Left lung (tissue), 10 donors: Measurements from ENCODE around the gene AUP1. TPM values are rescaled to one million over a fixed set of nuclear protein-coding genes. Genes with fewer than 3 reads are reported as not detected.

ENCODE experiments used
- ATAC-seq: fragments of 200-7000 bp; cut with Tn5 transposase; one replicate; pipeline ENCODE4 v1.9.1; 2020; ENCODE audit warnings: moderate library complexity
- DNase-seq, 4 donors: peaks; one replicate each; pipeline ENCODE4 v3.0.0-alpha.2; 2013 to 2020
- H3K27ac ChIP-seq, 2 donors: fragments of 200-600 bp; sonication (generic) in 1 of 2; one replicate each; pipeline versions ENCODE4 v1.5.0 to v1.8.0; 2020 to 2021
- H3K27me3 ChIP-seq, 2 donors: fragments of 200-600 bp; sonication (generic) in 1 of 2; one replicate each; pipeline versions ENCODE4 v1.5.0 to v1.8.0; 2020 to 2021
- H3K36me3 ChIP-seq, 2 donors: fragments of 200-600 bp; sonication (generic) in 1 of 2; one replicate each; pipeline versions ENCODE4 v1.5.0 to v1.8.0; 2020 to 2021
- H3K4me1 ChIP-seq, 2 donors: fragments of 200-600 bp; one replicate each; pipeline ENCODE4 v1.8.0; 2021
- H3K4me3 ChIP-seq, 2 donors: fragments of 200-600 bp; sonication (generic) in 1 of 2; one replicate each; pipeline versions ENCODE4 v1.5.0 to v1.8.0; 2020 to 2021; ENCODE audit warnings: mild to moderate bottlenecking in 1 of 2
- H3K9me3 ChIP-seq, 2 donors: fragments of 200-600 bp; sonication (generic) in 1 of 2; one replicate each; pipeline versions ENCODE4 v1.5.0 to v1.8.0; 2020 to 2021
- intact Hi-C, 2 donors: fragments of 100-400 bp; cut with DNase I; formaldehyde crosslinking; loops; one replicate each; pipeline versions ENCODE4 v1.11.2 to v1.14.2; 2022
- polyA plus RNA-seq, 6 donors: library from polyadenylated mRNA; unstranded; fragments of 120-200 nt; gene quantifications; one replicate each; pipeline ENCODE4 v1.2.1, GENCODE V29; 2013; ENCODE audit not compliant: insufficient read length in 6 of 6
- total RNA-seq, 2 donors: library from RNA; stranded (reverse); fragmentation: NEBNext Ultra II Directional; extraction: Animal tissue kit (Norgen Biotek cat#: 25700); gene quantifications; one replicate each; pipeline ENCODE4 v1.2.1, GENCODE V29; 2021
- TF ChIP-seq, protein P1 (sequence below), 2 donors: fragments of 200-600 bp; sonication (generic) in 1 of 2; IDR thresholded peaks; one replicate each; pipeline versions ENCODE4 v1.5.0 to v1.8.0; 2021; ENCODE audit warnings: antibody characterized with exemption in 2 of 2
- donor health status: DM: no; HTN: yes; CAD: no.
- donor health status: DM: no; HTN: no; CAD: no.

AUP1 gene
- total and polyA plus RNA-seq, 8 donors = 82.1 to 132 (median 96.1) TPM

DNA sequence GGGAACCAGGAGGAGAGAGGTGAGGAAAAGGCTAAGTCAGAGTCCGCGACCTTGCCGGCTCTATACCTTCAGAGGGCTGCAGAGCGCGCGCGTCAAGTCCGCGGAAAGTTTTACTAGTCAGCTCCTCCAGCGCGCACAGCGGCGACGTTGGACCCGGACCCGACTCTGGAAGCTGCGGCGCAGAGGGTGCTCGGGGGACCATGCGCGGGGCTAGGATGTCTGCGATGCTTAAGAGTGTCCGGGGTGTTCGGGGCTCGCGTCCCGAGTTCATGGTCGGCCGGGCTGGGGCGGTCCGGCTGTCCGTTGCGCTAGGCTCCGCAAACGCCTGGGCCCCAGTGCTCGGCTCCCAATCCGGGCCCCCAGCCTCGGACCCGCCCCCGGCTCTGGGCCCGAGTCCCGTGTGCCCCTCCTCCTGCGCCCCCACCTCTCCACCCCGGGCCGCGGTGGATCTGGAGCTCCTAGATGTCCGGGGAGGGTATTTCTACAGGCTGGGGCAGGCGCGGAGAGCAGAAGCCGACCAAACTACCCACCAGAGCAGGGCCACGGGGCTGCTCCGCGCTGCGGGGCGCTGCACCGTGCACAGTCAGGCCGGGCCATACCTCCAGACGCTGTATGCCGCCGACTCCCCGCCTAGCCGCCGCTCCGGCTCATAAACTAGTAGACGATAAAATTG lies 30.1 kb downstream of the AUP1 start, which contains the start of gene LBX2:
TSS of gene LBX2 (minus strand) at position 337 of the 673 bp plus-strand sequence. CDS start at position 271, 66 bp downstream.
- intact Hi-C loops = no loop called here
- peak within 1 kb of the TSS; percentile 33 to 53 for H3K4me3 ChIP-seq
- peaks cover 0 to 3% of the 10 kb centered on the region in 2 donors for H3K36me3 ChIP-seq
- H3K27me3 ChIP-seq = peaks cover 30 to 72% of the 10 kb centered on the region in 2 donors
- ATAC-seq = peak; percentile 1
- DNase-seq = peak in 1 of 4 donors; percentile 81
- H3K9me3 ChIP-seq = no peaks in the 10 kb centered on the region
- TF ChIP-seq, protein P1, sequence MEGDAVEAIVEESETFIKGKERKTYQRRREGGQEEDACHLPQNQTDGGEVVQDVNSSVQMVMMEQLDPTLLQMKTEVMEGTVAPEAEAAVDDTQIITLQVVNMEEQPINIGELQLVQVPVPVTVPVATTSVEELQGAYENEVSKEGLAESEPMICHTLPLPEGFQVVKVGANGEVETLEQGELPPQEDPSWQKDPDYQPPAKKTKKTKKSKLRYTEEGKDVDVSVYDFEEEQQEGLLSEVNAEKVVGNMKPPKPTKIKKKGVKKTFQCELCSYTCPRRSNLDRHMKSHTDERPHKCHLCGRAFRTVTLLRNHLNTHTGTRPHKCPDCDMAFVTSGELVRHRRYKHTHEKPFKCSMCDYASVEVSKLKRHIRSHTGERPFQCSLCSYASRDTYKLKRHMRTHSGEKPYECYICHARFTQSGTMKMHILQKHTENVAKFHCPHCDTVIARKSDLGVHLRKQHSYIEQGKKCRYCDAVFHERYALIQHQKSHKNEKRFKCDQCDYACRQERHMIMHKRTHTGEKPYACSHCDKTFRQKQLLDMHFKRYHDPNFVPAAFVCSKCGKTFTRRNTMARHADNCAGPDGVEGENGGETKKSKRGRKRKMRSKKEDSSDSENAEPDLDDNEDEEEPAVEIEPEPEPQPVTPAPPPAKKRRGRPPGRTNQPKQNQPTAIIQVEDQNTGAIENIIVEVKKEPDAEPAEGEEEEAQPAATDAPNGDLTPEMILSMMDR (IDR thresholded peaks at IDR 0.05) = no peak
- H3K27ac ChIP-seq = no peak within 1 kb of the TSS
- peaks cover 25 to 55% of the 10 kb centered on the region in 2 donors for H3K4me1 ChIP-seq

DNA sequence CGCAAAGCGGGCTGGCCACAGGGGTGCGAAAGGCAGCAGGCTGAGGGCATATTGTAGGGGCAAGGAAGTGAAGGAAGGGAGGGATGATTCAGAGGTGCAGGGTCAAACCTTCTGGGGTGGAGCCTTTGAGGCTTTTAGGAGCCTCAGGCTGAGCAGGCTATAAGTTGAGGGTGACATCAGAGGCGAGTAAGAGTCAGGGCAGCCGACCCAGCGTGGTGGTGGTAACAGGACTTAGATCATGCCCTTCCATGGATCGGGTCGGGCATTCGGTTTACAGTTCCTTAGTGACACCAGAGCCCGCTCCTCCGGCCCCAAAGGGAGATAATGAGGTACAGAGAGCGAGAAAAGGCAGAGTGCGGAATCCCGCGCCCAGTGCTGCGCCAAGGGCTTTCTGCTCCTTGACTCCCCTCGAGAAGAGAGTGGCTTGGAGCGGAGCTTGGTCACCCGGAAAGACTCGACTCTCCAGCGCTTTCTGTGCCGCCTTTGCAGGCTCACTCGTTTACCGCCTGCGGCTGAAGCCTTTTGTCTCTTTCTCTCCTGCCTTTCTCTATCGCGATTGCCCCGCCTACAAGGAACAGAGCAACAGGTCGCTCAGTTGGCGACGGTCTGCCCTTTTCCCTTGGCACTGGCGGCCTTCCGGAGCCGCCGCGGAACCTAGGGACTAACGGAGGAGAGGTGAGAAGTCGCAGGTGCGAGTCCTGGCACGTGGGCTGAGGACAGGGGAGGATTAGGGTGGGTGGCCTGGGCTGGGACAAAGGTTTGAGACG lies 30.8 kb downstream of the AUP1 start:
- ATAC-seq = peak; percentile 19
- peak in 1 of 4 donors; percentile 20 for DNase-seq
- Histone ChIP-seq H3K27me3 (peaks cover 30 to 72% of the 10 kb centered on the region in 2 donors), H3K4me3 (peak overlapping the region; percentile 33 to 53), H3K4me1 (peaks cover 24 to 48% of the 10 kb centered on the region in 2 donors), H3K9me3 (no peaks in the 10 kb centered on the region), H3K36me3 (peaks cover 0 to 10% of the 10 kb centered on the region in 2 donors), H3K27ac (no peak overlapping the region)
- intact Hi-C loops = no loop called here
- TF ChIP-seq, protein P1 (IDR thresholded peaks at IDR 0.05) = no peak

DNA sequence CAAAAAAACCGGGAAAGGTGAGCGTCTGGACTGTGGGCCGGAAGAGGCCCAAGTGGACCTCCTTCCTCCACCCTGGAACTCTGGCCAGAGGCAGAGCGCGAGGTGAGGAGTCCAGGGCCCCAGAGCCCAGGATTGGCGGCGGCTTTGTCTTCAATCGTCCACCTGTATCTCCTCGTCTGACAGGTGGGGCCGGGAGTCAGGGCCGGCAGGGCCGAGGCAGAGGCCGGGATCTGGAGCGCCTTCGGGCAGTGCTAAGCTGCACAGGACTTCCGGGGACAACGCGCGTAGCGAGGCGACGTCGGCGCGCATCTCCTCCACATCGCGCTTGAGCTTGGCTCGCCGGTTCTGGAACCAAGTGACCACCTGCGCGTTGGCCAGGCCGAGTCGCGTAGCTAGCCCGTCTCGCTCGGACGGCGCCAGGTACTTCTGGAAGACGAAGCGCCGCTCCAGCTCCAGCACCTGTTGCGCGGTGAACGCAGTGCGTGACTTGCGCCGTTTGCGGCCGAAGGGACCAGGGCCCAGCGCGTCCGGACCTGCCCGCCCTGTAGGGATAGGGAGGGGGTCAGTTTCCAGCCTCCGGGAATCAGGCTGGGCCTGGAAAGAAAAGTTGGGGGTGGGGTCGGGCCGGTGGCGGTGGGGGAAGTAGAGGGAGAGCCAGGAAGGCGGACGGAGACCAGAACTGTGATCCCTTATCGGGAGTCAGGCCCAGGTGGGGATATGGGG lies 31.6 kb downstream of the AUP1 start:
- TF ChIP-seq, protein P1 (IDR thresholded peaks at IDR 0.05) = no peak
- ATAC-seq (peak; percentile 65), DNase-seq (peak in 2 of 4 donors; percentile 19 to 88)
- Histone ChIP-seq H3K27ac (peak overlapping the region in 1 of 2 donors; percentile 33), H3K4me3 (peak overlapping the region; percentile 33 to 53), H3K27me3 (peaks cover 30 to 64% of the 10 kb centered on the region in 2 donors), H3K9me3 (no peaks in the 10 kb centered on the region), H3K36me3 (peaks cover 0 to 17% of the 10 kb centered on the region in 2 donors), H3K4me1 (peaks cover 21 to 41% of the 10 kb centered on the region in 2 donors)
- intact Hi-C loops = no loop called here

DNA sequence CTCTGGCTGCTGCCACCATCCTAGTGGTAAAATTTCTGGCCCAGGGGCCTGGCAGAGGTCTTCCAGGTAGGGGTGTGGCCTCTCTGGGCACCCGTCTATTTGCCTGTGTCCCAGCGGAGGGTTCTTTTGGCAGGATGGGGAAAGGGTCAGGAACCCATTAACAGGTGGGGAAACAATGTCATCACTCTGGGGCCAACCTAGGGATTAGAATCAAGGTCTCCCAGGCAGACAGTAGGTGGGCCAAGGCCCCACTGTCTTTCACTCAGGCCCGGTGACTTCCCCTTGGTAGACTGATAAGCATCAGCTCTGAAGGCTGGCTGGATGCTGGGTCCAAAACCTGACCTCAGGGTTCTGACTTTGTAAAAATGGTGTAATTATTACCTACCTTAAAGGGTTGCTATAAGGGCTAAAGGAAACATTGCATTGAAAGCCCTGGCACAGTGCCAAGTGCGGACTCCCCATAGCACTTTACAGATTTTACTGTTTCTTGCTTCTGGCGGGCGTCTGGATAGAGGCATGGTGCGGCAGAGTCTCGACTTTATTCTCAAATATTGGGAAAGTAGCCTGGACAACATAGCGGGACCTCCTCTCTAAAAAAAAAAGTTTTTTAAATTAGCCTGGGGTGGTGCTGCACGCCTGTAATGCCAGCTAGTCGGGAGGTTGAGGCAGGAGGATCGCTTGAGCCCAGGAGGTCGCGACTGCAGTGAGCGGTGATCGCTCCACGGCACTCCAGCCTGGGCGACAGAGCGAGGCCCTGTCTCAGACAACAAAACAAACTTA lies 32.3 kb downstream of the AUP1 start:
- Histone ChIP-seq H3K9me3 (no peaks in the 10 kb centered on the region), H3K4me1 (peaks cover 21 to 34% of the 10 kb centered on the region in 2 donors), H3K27me3 (peaks cover 30 to 57% of the 10 kb centered on the region in 2 donors), H3K27ac (no peak overlapping the region), H3K4me3 (peak overlapping the region; percentile 33 to 53), H3K36me3 (peaks cover 0 to 25% of the 10 kb centered on the region in 2 donors)
- DNase-seq (peak in 1 of 4 donors; percentile 21), ATAC-seq (no peak)
- TF ChIP-seq, protein P1 (IDR thresholded peaks at IDR 0.05) = no peak
- intact Hi-C loops = no loop called here
